GM21381 (cell line): Measurements from ENCODE around the gene LPO.

ENCODE experiments used
- ATAC-seq: cut with Tn5 transposase; IDR thresholded peaks from one replicate; pipeline ENCODE4 v1.9.1; 2021; ENCODE audit warnings: mild to moderate bottlenecking, moderate library complexity; ENCODE audit not compliant: unreplicated experiment

LPO gene

GRCh38 chr17:58302919-58303585 lies 64.7 kb downstream of the LPO start:
- no peak for ATAC-seq

DNA sequence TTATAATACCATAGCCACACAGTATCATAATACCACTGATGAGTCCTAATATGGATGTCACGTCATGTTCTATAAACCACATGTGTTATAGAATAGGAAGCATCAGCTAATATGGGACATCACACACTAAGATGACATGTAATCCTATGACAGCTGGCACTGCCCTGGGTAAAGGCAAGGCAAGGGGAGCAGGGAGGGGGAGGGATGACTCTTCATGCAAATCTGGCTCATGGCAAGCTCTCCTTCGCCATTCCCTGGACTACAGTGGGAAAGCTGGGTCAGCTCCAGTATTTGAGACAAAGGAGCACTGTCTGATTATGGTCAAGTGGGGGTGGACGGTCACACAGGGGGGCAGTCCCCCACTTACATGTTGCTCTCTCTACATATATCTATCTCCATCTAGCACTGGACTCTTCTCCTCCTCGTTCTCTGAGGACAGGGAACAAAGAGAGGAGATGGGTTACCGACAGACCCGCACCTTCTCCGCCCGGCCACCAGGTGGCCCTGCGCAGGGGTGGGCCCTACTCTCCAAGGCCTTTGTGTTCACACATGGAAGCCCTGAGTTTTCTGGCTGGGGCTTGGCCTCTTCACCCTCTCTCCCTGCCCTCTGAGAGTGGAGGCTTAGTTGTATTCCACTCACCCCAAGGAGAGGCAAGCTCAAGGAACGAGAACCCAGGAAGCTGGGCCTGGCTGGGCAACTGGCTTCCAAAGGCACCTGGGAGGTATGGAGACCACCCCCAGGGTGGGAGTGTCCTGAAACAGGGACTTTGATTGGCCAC lies 65.8 kb downstream of the LPO start:
- ATAC-seq: no peak

DNA sequence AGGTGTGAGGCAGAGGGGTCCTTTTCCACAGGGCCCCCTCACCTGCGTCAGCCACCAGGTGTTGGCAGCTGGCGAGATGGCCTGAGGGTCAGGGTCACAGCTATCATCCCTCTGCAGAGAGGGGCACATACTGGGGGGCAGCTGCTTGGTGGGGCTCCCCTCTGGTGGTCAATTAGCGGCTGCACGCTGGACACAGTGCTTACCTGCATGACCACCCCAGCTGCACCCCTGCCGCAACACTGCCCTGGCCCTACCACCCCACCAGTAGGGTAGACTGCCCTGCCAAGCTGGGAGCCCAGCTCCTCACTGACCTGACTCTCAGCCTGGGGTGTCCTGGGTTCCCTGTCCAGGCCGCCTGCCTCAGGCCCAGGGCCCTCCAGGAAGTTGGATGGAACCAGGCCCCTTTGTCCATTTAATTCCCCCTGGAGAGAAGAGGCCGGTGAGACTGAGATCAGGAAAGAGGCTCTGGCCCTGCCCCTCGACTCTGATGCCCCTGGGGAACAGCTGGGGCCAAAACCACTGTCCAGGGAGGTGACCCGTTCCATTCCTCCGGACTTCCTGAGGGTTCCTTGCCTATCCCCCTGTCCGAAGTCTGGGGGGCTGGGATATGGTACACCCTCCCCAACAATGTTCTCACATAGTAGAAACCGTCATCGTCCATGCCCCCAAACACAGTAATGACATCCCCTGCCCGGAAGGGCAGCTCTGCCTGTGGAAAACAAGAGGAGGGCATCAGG lies 66.5 kb downstream of the LPO start:
- ATAC-seq: no peak

GRCh38 chr17:58305626-58306025 lies 67.2 kb downstream of the LPO start:
- ATAC-seq: no peak

- no peak for ATAC-seq
Observed at GRCh38 chr17:58306131-58306951, 68.0 kb downstream of the LPO start.

DNA sequence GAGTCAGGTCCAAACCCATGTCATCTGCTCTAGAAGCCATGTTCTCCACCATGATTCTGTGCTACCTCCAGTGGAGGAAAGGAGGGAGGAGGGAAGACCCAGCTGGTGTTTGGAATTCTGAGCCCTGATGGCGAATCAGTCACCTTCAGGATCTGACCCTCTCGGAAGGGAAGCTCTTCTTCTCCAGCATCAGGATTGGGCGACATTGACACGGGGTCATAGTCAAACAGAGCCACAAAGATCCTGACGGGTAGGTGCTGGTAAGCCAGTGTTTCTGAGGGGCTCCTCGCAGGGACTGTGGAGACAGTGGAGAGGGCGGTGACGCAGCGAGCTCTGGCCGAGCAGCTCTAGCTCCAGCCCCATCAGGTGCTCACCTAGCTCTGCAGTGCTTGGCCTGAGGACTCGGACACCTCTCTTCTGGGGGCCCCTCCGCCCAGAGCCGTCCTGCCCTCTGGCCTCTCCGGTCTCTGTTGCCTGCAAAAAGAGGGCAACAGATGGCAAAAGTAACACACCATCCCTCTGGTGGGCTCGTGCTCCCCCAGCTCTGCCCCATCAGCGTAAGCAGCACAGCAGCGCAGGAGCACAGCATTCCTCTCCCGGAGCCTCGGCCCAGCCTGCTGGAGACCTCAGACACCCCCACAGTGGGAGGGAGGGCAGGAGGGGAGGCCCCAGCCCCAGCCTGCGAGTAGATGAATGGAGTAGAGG lies 69.2 kb downstream of the LPO start:
- no peak for ATAC-seq

DNA sequence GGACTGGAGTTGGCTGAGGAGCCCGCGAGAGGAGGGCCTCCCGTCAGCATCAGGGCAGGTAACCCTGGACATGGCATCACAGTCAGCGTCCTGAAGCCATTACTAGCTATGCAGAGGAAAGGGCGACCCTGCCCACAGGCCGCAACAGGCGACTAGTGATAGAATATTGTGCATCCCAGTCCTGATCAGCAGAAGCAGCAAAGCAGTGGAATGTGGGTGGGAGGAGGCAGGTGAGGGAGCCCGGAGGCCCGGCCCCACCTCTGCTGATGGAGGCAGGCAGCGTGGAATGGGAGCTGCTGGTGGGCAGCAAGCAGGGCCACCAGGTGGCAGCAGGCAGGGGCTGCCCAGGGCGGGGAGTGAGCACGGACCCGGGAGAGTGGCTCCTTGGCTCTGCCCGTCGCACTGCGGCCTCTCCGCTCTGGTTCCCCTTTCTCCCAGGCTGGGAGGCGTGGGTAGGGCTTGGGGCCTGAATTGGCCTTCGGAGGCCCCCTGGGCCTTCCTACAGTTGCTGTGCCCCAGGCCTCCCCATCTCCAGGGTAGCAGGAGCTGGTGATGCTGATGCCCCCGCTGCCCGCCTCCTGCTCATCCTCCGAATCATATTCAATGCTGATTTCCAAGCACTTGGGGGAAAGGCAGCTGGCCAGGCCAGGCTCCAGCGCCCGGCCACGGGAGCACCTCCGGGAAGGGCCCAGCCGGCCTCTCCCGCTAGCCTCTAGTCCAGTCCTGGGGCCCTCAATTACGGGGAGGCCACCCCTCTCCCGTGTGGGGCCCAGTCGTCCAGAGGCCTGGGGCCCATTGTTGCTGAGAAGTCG lies 70.0 kb downstream of the LPO start:
- no peak for ATAC-seq

GRCh38 chr17:58308985-58309917 lies 70.9 kb downstream of the LPO start:
- no peak for ATAC-seq

DNA sequence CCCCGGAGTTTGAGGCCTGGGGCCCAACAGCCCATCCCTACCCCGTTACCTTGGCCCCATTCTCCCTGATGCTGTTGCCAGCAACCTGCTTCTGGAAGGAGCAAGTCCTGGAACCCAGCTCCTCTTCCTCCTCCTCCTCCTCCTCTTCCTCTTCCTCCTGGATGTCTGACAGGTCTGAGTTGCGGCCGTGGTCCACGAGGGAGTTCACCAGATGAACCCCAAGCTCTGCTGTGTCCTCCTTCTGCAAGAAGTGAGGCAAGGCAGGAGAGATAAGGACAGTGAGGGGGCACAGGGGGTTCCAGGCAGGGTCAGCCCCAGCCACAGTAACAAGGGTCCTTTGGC lies 71.5 kb downstream of the LPO start:
- no peak for ATAC-seq

- ATAC-seq: no peak
Observed at GRCh38 chr17:58310511-58311428, 72.4 kb downstream of the LPO start.

- no peak for ATAC-seq
Observed at GRCh38 chr17:58311429-58311894, 73.1 kb downstream of the LPO start.

GRCh38 chr17:58312021-58312630 lies 73.7 kb downstream of the LPO start:
- no peak for ATAC-seq

- ATAC-seq: no peak
Observed at GRCh38 chr17:58312829-58313228, 74.4 kb downstream of the LPO start.

- ATAC-seq: no peak
Observed at GRCh38 chr17:58313815-58314705, 75.7 kb downstream of the LPO start.

GRCh38 chr17:58314706-58315015 lies 76.3 kb downstream of the LPO start:
- no peak for ATAC-seq

DNA sequence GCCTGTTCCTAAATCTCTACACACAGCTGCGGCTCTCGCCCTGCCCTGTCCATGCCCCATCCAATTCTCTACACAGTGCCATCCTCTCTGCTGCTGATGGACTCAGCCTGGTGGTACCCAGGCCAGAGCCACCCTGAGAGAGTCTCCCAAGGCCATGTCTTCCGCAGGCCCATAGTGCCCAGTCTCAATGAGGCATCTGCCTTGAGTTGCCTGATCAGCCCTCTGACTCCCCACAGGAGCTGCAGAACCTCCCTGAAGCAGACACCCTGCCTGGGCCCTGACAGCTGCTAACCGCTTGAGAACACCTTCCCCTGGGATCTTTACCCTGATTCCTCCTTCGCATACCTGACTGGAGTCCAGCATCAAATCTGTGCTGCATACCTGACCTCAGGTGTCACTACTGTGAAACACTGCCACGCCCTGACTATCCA lies 76.9 kb downstream of the LPO start:
- ATAC-seq: no peak
